HepG2 (cell line): ENCODE results near the gene SGPL1. TPM values are rescaled to one million over a fixed set of nuclear protein-coding genes. Genes with fewer than 3 reads are reported as not detected.

Source experiments
- CC2D1A ChIP-seq: sonication (generic); formaldehyde crosslinking; IDR thresholded peaks from 2 replicates; pipeline ENCODE4 v1.8.1; 2023; ENCODE audit warnings: mild to moderate bottlenecking, missing genetic modification reagents
- HMGXB4 ChIP-seq, 2 experiments: sonication (generic) in 1 of 2; formaldehyde crosslinking in 1 of 2; IDR thresholded peaks; 2 replicates each; pipeline versions ENCODE4 v1.4.0 to v1.6.1; 2018 to 2020; ENCODE audit warnings: missing genetic modification reagents in 2 of 2, borderline replicate concordance in 1 of 2, low read depth in 1 of 2, mild to moderate bottlenecking in 1 of 2, missing biosample characterization in 1 of 2
- NFE2L2 ChIP-seq: fragments of 150-350 bp; IDR thresholded peaks from 2 replicates; pipeline ENCODE4 v1.6.1; 2014; ENCODE audit warnings: low read length
- PAWR ChIP-seq: sonication (generic); formaldehyde crosslinking; IDR thresholded peaks from 2 replicates; pipeline ENCODE4 v1.4.0; 2020; ENCODE audit warnings: missing genetic modification reagents, mild to moderate bottlenecking, borderline replicate concordance
- PCBP2 ChIP-seq: fragments of 200-400 bp; formaldehyde crosslinking; optimal IDR thresholded peaks from 2 replicates; pipeline ENCODE3; 2018; ENCODE audit warnings: low read length, low read depth; ENCODE audit not compliant: poor library complexity, severe bottlenecking
- PRPF4 ChIP-seq: fragments of 200-400 bp; formaldehyde crosslinking; IDR thresholded peaks from 2 replicates; pipeline ENCODE4 v1.6.1; 2016; ENCODE audit warnings: low read length, low read depth; ENCODE audit not compliant: poor library complexity, severe bottlenecking
- RAD21 ChIP-seq: fragments of 450-650 bp; formaldehyde crosslinking; IDR thresholded peaks from 2 replicates; pipeline ENCODE4 v1.5.0; 2020; ENCODE audit warnings: mild to moderate bottlenecking
- RBM39 ChIP-seq: fragments of 200-400 bp; formaldehyde crosslinking; IDR thresholded peaks from one replicate; pipeline ENCODE4 v1.6.1; 2018; ENCODE audit warnings: antibody characterized with exemption, mild to moderate bottlenecking, low read depth, low read length; ENCODE audit not compliant: poor library complexity, severe bottlenecking
- RELA ChIP-seq: sonication (generic); formaldehyde crosslinking; IDR thresholded peaks from 2 replicates; pipeline ENCODE4 v1.4.0; 2020; ENCODE audit warnings: missing genetic modification reagents
- RXRB ChIP-seq: IDR thresholded peaks from 2 replicates; pipeline ENCODE4 v1.6.1; 2016; ENCODE audit warnings: borderline replicate concordance, missing genetic modification reagents, missing compliant biosample characterization
- SNRNP70 ChIP-seq: fragments of 200-400 bp; formaldehyde crosslinking; IDR thresholded peaks from 2 replicates; pipeline ENCODE4 v1.6.1; 2017; ENCODE audit warnings: mild to moderate bottlenecking, low read depth, low read length, moderate library complexity
- ZNF136 ChIP-seq: sonication (generic); formaldehyde crosslinking; IDR thresholded peaks from 2 replicates; pipeline ENCODE4 v1.8.1; 2022; ENCODE audit warnings: low read depth, mild to moderate bottlenecking, moderate library complexity, missing genetic modification reagents
- ZNF383 ChIP-seq: sonication (generic); formaldehyde crosslinking; IDR thresholded peaks from 2 replicates; pipeline ENCODE4 v1.4.0; 2020; ENCODE audit warnings: missing genetic modification reagents, mild to moderate bottlenecking, borderline replicate concordance
- ZNF687 ChIP-seq: sonication (generic); formaldehyde crosslinking; IDR thresholded peaks from 2 replicates; pipeline ENCODE4 v1.5.1; 2020; ENCODE audit warnings: mild to moderate bottlenecking, missing genetic modification reagents, moderate library complexity
- ZNF782 ChIP-seq: sonication (generic); formaldehyde crosslinking; IDR thresholded peaks from 2 replicates; pipeline ENCODE4 v1.4.0; 2020; ENCODE audit warnings: missing genetic modification reagents, mild to moderate bottlenecking, borderline replicate concordance
- ZNF784 ChIP-seq: sonication (generic); formaldehyde crosslinking; IDR thresholded peaks from 2 replicates; pipeline ENCODE4 v1.5.1; 2020; ENCODE audit warnings: missing genetic modification reagents, mild to moderate bottlenecking, borderline replicate concordance
- ZUFSP ChIP-seq: sonication (generic); formaldehyde crosslinking; IDR thresholded peaks from 2 replicates; pipeline ENCODE4 v1.9.0; 2021; ENCODE audit warnings: missing genetic modification reagents, mild to moderate bottlenecking, borderline replicate concordance
- polyA plus RNA-seq, 8 experiments: library from polyadenylated mRNA; depleted of rRNA in 3 of 8; stranded (reverse) in 7 of 8; unstranded in 1 of 8; fragments of >200 nt; fragmentation: Illumina TruSeq in 4 of 8; extraction: Trizol in 4 of 8; gene quantifications; 2 replicates each; pipeline versions ENCODE4 v1.2.1 to v1.2.3, GENCODE V29; 2011 to 2016; ENCODE audit warnings: low read depth in 4 of 8, missing spikeins in 1 of 8, mixed read lengths in 1 of 8; ENCODE audit not compliant: insufficient read depth in 1 of 8
- total RNA-seq, 5 experiments: library from RNA; depleted of rRNA; stranded (reverse); fragments of >200 nt; fragmentation: Illumina TruSeq; extraction: Trizol; gene quantifications; 2 replicates each; pipeline ENCODE4 v1.2.3, GENCODE V29; 2016; ENCODE audit warnings: low read depth in 1 of 5

Gene SGPL1
- total and polyA plus RNA-seq, 2 of the 13 experiments (the other 11 are each of a cell fraction or from before 2014, with no cell fraction given) = 17.6 to 25.0 TPM

GRCh38 chr10:70887804-70888800 is 72.4 kb downstream of the SGPL1 start, which contains the start of gene PCBD1 (continued):
- TF ChIP-seq HMGXB4 (CRISPR knock-in tag; IDR thresholded peaks at IDR 0.05; ENCODE audit: borderline replicate concordance in 1 of 2, low read depth in 1 of 2) = peak; percentile 21 to 82
- no peak for TF ChIP-seq CC2D1A (CRISPR knock-in tag)
- TF ChIP-seq RAD21 (CRISPR knock-in tag) = no peak; the same call in 1 of the 2 replicates
- no peak for TF ChIP-seq PCBP2
- peak; percentile 49 for TF ChIP-seq RBM39
- TF ChIP-seq ZUFSP (CRISPR knock-in tag) = no peak
- no peak for TF ChIP-seq RELA (CRISPR knock-in tag)
- TF ChIP-seq ZNF782 (CRISPR knock-in tag) = peak; percentile 76; the same call in 1 of the 2 replicates
- TF ChIP-seq RXRB (CRISPR knock-in tag) = no peak
- peak; percentile 86 for TF ChIP-seq ZNF687 (CRISPR knock-in tag)
- TF ChIP-seq ZNF383 (CRISPR knock-in tag) = no peak
- no peak; the same call in 1 of the 2 replicates for TF ChIP-seq ZNF784 (CRISPR knock-in tag)
- no peak for TF ChIP-seq ZNF136 (CRISPR knock-in tag)
- TF ChIP-seq SNRNP70 = no peak
- no peak for TF ChIP-seq NFE2L2
- no peak for TF ChIP-seq PRPF4
- TF ChIP-seq PAWR = no peak; the same call in 1 of the 2 replicates
